Upper lobe of left lung (tissue), 4 donors: ENCODE results near the gene CRISP1.

Experiments used
- CTCF ChIP-seq, 6 experiments: fragments of 450-650 bp in 4 of 6; fragments of 200-600 bp in 2 of 6; sonication (generic) in 2 of 6; IDR thresholded peaks; one replicate each; pipeline ENCODE4 v1.5.1; 2016 to 2019; ENCODE audit warnings: antibody characterized with exemption in 6 of 6
- POLR2A ChIP-seq, 4 donors: fragments of 450-650 bp; IDR thresholded peaks; one replicate each; pipeline ENCODE4 v1.5.1; 2016 to 2017; ENCODE audit warnings: antibody characterized with exemption in 4 of 4, mild to moderate bottlenecking in 2 of 4

GRCh38 chr6:49815166-49815565, 51.2 kb downstream of the CRISP1 start:
- no peak for TF ChIP-seq CTCF (IDR thresholded peaks at IDR 0.05)
- no peak for TF ChIP-seq POLR2A (IDR thresholded peaks at IDR 0.05)
